Vagina (tissue), 2 donors: ENCODE measurements around the gene RAD50. TPM values are rescaled to one million over a fixed set of nuclear protein-coding genes. Genes with fewer than 3 reads are reported as not detected.

Source experiments
- DNase-seq, 2 donors: peaks; one replicate each; pipeline ENCODE4 v3.0.0-alpha.2; 2017; ENCODE audit errors: extremely low spot score in 2 of 2
- H3K27ac ChIP-seq: fragments of 200-600 bp; sonication (generic); one replicate; pipeline ENCODE4 v1.5.1; 2019
- H3K27me3 ChIP-seq: fragments of 200-600 bp; sonication (generic); one replicate; pipeline ENCODE4 v1.5.1; 2019
- H3K36me3 ChIP-seq, 2 donors: fragments of 200-600 bp; sonication (generic); one replicate each; pipeline ENCODE4 v1.5.1; 2017 to 2019
- H3K4me1 ChIP-seq: fragments of 200-600 bp; sonication (generic); one replicate; pipeline ENCODE4 v1.5.1; 2019
- H3K4me3 ChIP-seq, 2 donors: fragments of 200-600 bp; sonication (generic); 1 replicate in 1 of 2; 2 replicates in 1 of 2; pipeline ENCODE4 v1.5.1; 2016 to 2019
- H3K9me3 ChIP-seq: fragments of 200-600 bp; sonication (generic); one replicate; pipeline ENCODE4 v1.5.1; 2019
- CTCF ChIP-seq, 3 experiments: fragments of 450-650 bp in 2 of 3; fragments of 200-600 bp in 1 of 3; sonication (generic) in 1 of 3; IDR thresholded peaks; one replicate each; pipeline ENCODE4 v1.5.1; 2017 to 2019; ENCODE audit warnings: antibody characterized with exemption in 3 of 3, mild to moderate bottlenecking in 2 of 3, moderate library complexity in 2 of 3
- POLR2A ChIP-seq, 2 donors: fragments of 450-650 bp; IDR thresholded peaks; one replicate each; pipeline ENCODE4 v1.6.1; 2017; ENCODE audit warnings: antibody characterized with exemption in 2 of 2, mild to moderate bottlenecking in 2 of 2, moderate library complexity in 2 of 2
- POLR2AphosphoS5 ChIP-seq, 2 donors: sonication (generic); formaldehyde crosslinking; IDR thresholded peaks; one replicate each; pipeline ENCODE4 v1.9.0; 2017; ENCODE audit warnings: antibody characterized with exemption in 2 of 2, mild to moderate bottlenecking in 2 of 2, low read depth in 1 of 2; ENCODE audit not compliant: insufficient read depth in 1 of 2
- intact Hi-C: fragments of 100-400 bp; cut with DNase I; formaldehyde crosslinking; loops from one replicate; pipeline ENCODE4 v1.15.1; 2023
- total RNA-seq: library from RNA; depleted of rRNA; stranded (reverse); fragments of >200 nt; gene quantifications from one replicate; pipeline ENCODE4 v1.2.3, GENCODE V29; 2016

The RAD50 gene
- total RNA-seq, 1 donor from 2014 or later: 29.0 TPM

GRCh38 chr5:132692632-132692967 is 135.8 kb downstream of the RAD50 start:
- H3K27me3 ChIP-seq: no peaks in the 10 kb centered on the region
- intact Hi-C loops: no loop called here

More at GRCh38 chr5:132692632-132692967, 135.8 kb downstream of the RAD50 start:
- H3K27ac ChIP-seq: no peak overlapping the region
- H3K4me1 ChIP-seq: no peaks in the 10 kb centered on the region
- TF ChIP-seq CTCF (IDR thresholded peaks at IDR 0.05): no peak
- TF ChIP-seq POLR2A (IDR thresholded peaks at IDR 0.05): no peak
- TF ChIP-seq POLR2AphosphoS5 (IDR thresholded peaks at IDR 0.05; ENCODE audit: insufficient read depth in 1 of 2, low read depth in 1 of 2): no peak
- no peak overlapping the region for H3K4me3 ChIP-seq
- no peak for DNase-seq
- no peaks in the 10 kb centered on the region for H3K9me3 ChIP-seq
- no peaks in the 10 kb centered on the region for H3K36me3 ChIP-seq

Other genes with a start within 250 kb of the RAD50 start
- gene SLC22A5, start 187.3 kb upstream of the RAD50 start, total RNA-seq: 15.2 TPM
- 49.8 TPM for gene IRF1, start 66.2 kb upstream of the RAD50 start, total RNA-seq
- not detected for gene IL5, start 13.5 kb upstream of the RAD50 start, total RNA-seq
- gene IL13, start 101.2 kb downstream of the RAD50 start, total RNA-seq: not detected
- gene IL4, start 117.0 kb downstream of the RAD50 start, total RNA-seq: not detected
- 20.6 TPM for gene KIF3A, start 180.6 kb downstream of the RAD50 start, total RNA-seq
- gene CCNI2, start 190.4 kb downstream of the RAD50 start, total RNA-seq: not detected
- 52.8 TPM for gene SEPTIN8, start 220.3 kb downstream of the RAD50 start, total RNA-seq